ENCODE data around the gene AFDN.

The AFDN gene

DNA sequence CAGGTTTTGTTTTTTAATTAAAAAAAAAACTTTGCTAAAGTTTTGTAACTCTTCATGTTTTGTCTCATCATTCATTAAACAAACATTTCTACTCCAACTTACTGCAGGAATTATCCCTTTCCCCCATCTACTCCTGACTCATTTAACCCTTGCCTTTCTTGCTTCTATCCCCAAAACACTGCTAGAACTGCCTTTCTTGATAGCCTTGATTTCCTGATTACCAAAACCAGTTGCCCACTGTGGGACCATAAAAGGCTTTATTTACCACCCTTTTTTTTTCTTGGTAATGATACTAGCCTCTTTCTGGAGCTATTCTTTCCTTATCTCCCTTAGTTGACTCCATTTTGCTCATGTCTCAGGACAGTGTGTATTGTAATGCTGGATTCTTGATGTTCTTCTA lies 15.3 kb downstream of the AFDN start:
- no peak for DNase-seq

DNA sequence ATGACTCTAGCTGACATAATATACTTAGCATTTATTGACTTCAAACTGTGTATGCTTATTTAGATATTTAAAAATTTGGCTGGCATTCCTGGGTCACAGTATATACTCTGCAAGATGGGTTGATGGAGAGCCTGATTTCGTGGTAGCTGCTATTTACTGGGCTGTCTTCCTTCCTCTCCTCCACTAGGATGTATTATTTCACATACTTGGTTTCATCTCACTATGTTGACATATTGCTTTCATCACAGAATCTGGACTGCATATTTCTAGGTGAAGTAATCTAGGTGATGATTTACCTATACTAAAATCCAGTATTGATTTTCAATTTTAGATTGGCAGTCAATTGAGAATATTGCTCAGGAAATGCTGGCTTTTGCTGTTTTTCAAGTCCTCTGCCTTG lies 15.7 kb downstream of the AFDN start:
- DNase-seq, result no peak

DNA sequence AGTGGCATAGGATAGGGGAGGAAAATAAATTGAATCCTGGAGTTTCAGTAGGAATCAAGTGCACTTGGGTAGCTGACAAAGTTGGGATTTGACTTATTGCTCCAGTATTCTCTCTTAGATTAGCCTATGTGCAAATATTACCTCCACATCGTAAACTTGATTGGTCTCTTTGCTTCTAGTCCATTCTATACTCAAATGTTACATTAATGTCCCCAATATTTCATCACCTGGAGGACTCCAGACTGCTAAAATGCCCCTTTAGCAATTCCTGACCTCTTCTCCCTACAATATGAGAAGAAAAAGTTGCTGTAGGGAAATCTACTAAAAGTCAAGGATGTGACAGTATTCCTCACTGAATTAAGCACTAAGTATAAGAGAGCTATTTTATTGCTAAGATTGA lies 16.3 kb downstream of the AFDN start:
- no peak for DNase-seq

DNA sequence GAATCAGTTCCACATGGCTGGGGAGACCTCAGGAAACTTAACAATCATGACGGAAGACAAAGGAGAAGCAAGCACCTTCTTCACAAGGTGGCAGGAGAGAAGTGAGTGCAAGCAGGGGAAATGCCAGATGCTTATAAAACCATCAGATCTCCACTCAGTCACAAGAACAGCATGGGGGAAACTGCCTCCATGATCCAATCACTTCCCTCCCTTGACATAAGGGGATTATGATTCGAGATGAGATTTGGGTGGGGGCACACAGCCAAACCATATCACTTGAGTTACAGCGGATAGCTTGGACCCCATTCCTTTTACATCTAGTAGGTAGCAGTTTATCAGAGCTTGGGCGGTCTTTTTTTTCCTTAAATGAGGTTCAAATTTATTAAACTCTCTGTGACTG lies 19.1 kb downstream of the AFDN start:
- no peak for DNase-seq

DNA sequence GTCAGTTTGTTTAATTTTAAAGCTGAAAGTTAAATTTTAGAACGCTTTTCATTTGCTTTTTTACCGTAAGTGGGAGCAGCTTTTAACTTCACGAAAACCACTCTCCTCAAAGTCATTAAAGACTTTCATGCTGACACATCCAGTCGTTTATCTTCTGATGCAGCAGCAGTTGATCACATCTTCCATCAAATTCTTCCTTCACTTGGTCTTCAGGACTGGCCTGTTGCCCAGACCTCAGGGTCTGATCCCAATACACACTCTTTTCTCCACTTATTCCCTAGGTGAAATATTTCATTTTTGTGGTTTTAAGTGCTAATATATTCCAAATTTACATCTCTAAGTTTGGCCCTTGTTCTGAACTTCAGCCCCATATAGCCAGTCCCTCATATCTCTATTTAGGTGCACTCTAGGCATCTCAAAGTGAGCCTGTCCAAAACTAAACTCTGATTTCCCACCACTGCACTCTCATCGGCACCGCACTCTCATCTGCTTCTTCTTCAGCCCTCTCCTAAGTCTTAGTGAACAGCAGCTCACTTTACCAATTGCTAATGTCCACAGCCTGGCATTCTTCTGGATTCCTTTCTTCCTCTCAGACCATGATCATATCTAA lies 20.4 kb downstream of the AFDN start:
- DNase-seq, result no peak

DNA sequence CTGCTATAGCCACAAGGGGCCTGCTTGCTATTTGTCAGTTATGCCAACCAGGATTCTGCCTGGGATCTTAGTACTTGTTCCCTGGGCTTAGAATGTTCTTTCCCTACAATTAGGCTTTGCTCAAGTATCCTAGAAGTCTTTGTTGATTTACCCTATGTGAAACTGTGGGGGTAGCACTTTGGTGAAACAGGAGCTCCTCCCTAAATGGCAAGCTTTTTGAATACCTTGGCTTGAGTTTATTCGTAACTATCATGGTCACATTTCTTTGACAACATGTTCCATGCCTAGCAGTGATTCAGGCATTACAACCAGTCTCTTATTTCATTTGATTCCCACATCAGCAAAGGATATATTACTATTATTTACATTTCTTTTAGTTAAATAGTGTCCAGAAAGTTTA lies 21.2 kb downstream of the AFDN start:
- DNase-seq, result no peak

DNA sequence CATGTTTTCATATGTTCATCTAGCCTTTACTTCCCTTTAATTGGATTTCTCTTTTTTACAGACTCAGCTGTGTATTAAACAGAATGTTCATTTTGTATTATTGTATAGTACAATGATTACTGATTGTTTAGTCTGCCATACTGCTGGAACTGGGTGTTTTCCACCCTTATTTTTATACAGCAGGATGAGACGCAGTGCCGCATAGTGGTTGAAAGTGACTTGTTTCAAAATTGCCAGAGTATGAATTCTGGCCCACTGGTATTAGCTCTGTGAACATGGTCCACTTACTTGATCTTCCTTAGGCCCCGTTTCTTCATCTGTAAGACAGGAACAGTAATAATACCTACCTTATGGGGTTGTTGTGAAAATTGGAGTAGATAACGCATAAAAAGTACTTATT lies 22.1 kb downstream of the AFDN start:
- no peak for DNase-seq

DNA sequence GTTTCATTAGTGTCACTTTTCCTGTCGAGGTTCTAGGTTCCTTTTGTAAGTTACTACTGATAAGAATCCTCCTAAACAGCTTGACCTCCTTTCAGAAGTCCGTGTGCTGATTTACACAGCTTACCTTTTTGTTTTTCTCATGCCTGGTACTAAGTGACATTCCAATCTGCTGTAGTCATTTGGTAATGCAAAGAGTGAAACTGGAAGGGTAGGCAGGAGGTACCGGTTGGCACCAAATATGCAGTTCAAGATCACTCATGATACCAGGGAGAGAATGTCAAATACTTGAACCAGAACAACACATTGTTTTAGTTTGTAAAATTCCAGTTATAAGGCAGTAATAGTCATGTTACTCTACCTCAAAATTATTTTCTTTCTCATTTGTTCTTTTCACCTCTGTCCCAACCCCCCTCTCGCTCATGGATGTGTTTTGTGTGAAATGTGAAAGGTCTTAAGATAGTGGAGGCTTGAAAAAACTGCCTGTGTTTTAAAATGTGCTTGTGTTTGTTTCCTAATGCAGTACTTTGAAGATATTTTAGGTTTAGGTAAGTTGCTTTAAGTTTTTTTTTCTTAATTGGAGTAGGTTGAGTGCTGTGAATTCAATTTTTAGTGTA lies 23.2 kb downstream of the AFDN start:
- DNase-seq, result no peak

DNA sequence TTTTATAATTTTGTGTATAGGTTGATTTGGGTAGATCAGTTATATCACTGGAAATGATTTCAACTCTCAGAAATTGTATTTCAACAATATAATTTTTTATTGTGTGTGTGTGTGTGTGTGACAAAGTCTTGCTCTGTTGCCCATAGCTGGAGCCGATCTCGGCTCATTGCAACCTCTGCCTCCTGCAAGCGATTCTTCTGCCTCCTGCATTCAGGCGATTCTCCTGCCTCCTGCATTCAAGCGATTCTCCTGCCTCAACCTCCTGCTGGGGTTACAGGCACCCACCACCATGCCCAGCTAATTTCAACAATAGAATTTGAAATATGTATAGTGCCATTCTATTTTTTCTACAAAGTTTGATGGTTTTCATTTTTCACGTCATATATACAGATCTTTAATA lies 24.1 kb downstream of the AFDN start:
- no peak for DNase-seq

DNA sequence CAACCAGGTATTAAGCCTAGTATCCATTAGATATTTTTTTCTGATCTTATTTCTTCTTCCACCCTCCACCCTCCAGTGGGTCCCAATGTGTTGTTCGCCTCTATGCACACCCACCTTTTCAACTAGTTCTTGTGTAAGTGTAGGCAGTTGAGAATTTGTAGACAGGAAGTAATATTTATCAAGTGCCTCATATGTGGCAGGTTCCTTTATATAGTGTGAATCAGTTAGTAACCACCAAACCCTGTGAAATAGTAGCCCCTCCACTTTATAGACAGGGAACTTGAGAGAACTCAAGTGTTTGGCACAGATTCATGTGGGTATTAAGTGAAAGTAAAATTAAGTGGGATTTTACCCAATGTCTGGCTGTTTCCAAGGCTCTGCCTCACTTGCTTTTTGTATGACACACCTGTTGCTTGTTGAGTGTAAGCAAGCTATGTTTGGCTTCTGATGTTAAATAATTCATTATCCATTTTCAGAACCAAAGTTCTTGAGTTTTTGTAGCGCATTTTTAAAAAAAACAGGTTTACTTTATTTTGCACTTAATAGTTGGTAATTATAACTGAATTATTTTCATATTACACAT lies 24.8 kb downstream of the AFDN start:
- DNase-seq, result no peak

DNA sequence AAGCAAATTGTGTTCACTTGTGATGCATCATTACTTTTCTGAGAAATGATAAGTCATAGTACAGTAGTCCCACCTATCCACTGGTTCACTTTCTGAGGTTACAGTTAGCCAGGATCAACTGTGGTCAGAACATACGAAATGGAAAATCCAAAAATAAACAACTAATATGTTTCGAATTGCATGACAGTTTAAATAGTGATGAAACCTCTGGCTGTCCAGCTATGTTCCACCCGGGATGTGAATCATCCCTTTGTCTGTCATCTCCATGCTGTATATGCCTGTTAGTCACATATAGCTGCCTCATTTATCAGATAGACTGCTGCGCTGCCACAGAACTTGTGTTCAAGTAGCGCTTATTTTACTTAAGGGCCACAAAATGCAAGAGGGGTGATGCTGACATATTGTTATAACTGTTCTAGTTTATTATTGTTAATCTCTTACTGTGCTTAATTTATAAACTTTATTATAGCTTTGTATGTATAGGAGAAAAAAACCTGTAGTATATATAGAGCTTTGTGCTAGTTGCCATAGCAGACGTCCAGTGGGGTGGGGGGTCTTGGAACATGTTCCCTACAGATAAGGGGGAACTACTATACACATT lies 29.2 kb downstream of the AFDN start:
- peak; percentile 5 for DNase-seq

DNA sequence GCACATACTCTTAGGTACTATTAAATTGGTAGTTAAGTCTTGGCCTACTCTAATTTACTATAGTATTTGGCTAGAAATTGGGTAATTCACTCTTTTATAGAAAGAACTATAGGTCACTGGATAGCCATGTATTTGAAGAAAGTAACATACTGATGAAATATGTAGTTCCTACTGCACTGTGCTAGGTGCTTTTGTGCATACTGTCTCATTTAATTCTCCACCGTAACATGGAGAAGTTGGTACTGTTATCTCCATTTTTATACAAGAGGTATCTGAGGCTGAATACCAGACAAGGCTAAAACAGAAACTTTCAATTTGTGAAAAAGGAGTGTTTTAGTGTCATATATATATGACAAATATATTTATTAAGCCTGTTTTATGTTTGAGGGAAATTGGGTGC lies 29.8 kb downstream of the AFDN start:
- DNase-seq, result no peak

DNA sequence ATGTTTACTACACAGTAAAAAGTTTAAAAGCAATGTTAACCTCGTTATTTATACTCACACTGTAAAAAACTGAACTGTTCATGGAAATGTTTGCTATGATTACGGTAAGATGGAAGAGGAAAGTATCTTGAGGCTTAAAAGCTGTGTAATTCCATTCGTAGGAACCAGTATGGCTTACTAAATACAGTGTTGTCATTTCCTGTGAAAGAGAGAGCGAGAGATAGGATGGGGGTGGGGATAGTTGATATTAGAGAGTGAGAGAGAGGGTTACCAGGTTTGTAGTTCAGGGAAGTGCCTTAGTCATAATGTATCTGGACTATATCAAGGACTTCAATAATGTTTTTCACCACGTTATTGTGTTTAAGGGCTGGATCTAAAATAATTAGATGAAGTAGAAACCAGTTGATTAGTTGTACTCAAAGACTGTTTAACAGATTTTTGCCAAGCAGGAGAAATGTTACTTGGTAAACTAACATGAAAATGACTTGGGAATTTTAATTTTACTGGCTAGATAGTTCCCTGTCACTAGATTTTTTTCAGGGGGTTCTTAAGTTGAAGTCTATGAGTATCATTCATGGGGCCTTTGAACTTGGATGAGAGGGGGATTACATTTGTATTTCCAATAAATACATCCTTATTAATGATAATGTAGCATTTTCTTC lies 30.4 kb downstream of the AFDN start:
- DNase-seq, result no peak

DNA sequence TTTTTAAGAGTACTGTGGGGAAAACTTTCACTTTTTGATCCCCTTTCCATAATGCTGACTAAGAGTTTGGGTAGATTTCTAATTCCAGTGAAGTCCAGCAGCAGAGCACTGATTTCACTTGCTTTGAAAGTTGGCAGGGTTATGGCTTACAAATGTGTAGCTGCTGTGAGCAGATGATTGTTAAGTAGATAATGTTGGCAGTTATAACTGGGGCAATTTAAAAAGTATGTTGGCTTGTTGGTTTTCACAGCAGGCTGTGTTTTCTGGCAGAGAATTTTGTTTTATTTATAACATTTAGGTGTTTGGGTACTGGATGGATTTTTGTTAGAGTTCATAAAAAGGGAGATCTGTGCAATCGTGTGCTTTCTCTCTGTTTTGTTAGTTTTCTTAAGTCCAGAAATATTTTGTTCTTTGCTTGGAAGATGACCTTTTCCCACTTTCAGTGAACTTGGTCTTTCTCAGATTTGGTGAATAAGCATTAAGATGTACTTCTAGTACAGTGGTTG lies 31.4 kb downstream of the AFDN start:
- DNase-seq, result no peak

DNA sequence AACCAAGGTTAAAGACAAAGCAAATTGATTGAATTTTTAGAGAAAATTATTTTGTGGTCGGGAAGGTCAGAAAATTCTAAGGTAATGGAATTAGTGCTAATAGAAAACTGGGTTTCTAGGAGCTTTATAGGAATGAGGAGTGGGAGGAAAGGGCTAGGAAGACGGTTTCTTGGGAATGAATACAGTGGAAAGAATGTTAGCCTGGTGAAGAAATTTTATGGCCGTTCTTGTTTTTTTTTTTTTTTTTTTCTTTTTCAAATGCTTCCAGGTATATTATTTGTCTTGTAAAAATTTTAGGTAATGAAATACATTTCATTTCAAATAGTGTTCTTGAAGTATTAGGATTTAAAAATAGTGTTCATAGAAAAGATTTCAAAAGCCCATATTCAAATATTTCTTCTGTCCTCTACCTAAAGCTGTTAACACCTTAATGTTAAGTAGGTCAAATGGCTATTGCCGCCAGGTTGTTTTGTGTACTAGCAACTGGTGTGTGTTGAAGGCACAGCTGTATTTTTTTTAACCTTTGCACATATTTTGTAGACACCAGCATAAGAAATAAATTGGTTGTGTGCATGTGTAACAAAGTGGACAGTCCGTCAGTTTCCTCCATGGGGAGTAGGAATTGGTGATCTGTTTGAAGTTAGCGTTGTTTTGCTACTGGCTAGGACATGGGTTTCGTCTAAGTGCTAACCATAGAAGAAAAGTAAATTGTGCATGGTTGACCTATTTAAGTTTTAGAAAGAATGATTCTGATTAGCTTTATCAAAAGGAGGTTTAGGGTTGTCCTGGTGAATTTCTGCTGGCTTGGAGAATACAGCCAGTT lies 32.3 kb downstream of the AFDN start:
- DNase-seq, result no peak

DNA sequence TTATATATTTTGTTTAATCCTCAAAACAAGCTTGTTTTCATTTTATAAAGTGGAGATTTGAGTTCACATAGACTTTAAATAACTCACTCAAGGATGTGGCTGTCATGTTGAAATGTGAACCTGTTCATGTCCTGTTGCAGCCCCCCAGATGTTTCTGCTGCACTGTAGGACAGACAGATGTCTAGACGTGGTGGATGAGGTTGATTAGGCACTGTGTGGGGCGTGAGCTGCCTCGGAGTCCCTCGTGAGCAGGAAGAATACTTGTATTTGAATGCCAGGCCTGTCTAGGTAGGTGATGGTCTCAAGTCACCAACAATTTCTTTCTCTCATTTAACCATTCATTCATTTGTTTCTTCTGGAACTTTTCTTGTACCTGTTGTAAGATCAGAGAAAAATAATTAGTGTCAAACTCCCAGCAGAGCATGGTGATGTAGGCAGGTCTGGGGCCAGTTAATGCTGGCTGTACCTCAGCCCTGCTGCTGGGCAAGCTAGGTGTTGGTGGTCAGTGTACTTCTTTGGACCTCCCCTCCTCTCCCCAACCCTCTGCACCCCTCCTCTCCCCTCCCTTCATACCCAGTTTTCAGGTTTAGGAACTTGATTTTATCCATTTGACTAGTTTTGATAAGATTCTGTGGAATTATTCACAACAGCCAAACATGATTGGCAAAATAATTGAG lies 34.0 kb downstream of the AFDN start:
- DNase-seq, result no peak

DNA sequence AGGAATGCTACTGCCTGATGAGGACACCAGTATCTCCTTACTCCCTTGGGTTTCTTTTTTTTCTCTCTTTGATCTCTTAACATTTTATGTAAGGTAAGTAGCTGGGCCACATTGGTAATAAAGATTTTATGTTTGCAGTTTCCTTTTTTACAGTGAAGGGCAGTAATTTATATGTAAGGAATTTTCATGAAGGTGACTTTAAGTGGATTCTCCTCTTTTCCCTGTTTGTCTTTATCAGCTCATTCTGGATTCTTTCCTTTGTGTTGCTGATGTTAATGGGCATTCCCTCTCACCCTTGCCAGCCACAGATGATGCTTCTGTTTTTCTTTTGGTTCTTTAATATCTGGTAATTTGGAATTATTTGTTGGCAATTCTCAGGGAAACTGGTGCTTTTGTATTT lies 34.7 kb downstream of the AFDN start:
- no peak for DNase-seq

DNA sequence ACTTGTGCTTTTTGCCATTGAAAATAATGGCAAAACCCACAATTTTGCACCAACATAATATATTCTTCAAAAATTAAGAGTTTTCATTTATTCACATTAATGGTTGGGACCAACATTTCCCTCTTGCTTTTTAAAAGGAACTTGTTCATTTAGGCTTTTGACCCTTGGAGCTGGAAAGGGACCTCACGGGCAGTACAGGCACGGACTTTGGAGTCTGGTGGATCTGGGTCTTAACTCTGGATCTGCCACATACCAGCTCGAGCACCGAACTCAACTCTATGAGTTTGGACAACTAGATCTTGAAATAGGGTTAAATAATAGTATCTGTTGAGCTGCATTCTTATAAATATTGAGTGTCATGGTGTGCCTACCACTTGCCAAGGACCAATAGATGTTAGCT lies 37.2 kb downstream of the AFDN start:
- DNase-seq, result no peak

DNA sequence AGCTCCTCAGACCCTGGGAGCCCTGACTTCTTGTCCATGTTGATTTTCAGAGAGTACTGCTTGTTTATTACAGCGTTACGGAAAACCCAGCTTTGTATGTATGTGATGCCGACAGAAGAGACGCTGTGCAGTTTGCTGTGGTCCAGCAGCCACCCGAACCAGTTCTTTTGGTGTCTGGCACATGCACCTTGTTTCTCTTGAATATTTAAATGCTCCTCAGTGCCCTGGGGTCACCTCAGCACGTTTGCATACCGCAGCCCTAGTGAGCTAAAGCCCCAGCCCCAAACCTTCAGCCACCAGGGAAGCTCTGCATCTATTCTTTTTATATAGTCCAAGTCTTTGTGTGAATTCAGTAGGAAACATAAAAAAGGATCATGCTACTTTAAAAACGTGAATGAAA lies 39.9 kb downstream of the AFDN start:
- DNase-seq, result no peak

DNA sequence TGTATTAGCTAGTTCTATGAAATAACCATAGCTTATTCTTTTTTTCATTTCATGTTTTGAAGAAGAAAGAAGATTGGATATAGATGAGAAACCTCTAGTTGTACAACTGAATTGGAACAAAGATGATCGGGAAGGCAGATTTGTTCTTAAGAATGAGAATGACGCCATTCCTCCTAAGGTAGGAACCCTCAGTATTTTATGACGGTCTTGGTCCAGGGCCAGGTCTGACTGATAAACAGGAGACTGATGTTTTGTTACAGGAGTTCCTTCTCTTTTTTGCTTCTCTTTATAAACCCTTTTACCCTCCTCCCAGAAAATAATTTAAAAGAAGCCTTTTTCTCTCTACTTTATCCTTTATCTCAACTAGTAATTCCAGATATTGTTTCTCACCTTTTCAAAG lies 43.6 kb downstream of the AFDN start:
- no peak for DNase-seq

DNA sequence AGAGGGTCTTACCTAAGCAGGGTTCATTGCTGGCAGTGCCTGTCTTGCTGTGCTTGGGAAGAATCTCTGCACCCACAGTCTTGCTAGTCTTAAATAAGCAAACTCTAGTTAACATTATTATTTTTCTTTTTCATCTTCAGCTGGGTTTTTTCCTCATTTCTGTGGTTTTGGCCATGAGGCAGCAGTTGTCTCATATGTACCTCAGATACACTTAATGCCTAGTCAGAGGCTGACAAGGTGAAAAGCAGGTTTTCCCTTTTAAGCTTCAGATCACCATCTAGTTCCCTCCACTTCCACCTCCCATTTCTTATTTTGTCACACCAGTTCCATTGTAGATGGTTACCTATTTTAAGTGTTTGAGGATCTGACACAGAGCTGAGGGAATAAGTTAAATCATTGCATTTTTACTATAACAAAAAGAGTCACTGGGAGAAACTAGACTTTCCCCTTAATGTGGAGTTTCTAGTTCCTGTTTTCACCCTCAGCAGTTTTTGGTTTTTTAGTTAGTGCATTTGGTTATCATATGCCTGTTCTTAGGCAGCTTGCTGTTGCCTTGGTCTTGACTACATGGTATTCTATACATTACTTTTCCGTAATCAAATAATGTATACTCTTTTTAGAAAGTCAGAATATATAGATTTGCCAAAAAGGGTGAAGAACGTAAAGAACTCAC lies 46.0 kb downstream of the AFDN start:
- no peak for DNase-seq
